ENCODE data around the gene RNASEH2C.
"Not testable (repeated sequence)": the region's sequence is repeated elsewhere in the genome, so short reads cannot be mapped to it uniquely, and the experiment has no call there.

RNASEH2C gene

GRCh38 chr11:65716774-65717405, 3.7 kb downstream of the RNASEH2C start:
- no peak for FAIRE-seq

- FAIRE-seq, result no peak
Observed at GRCh38 chr11:65716302-65716701, 4.3 kb downstream of the RNASEH2C start.

GRCh38 chr11:65714433-65714832, 6.2 kb downstream of the RNASEH2C start:
- FAIRE-seq, result no peak

GRCh38 chr11:65713212-65713969, 7.2 kb downstream of the RNASEH2C start:
- FAIRE-seq, result no peak

GRCh38 chr11:65712633-65713076, 7.9 kb downstream of the RNASEH2C start:
- no peak for FAIRE-seq

- no peak for FAIRE-seq
Observed at GRCh38 chr11:65711785-65712632, 8.6 kb downstream of the RNASEH2C start, which contains the start of gene KAT5. KAT5 (plus strand) TSS chr11:65712252; CDS start chr11:65712268, 16 bp downstream.

- no peak for FAIRE-seq
Observed at GRCh38 chr11:65710421-65710820, 10.2 kb downstream of the RNASEH2C start.

GRCh38 chr11:65709661-65710060, 10.9 kb downstream of the RNASEH2C start:
- FAIRE-seq, result no peak

GRCh38 chr11:65708451-65708850, 12.1 kb downstream of the RNASEH2C start:
- no peak for FAIRE-seq

GRCh38 chr11:65707002-65707401, 13.6 kb downstream of the RNASEH2C start:
- FAIRE-seq, result not testable (repeated sequence)

GRCh38 chr11:65706303-65706763, 14.3 kb downstream of the RNASEH2C start:
- FAIRE-seq, result not testable (repeated sequence)

GRCh38 chr11:65703846-65704245, 16.8 kb downstream of the RNASEH2C start:
- FAIRE-seq, result no peak

GRCh38 chr11:65701686-65702085, 18.9 kb downstream of the RNASEH2C start:
- no peak for FAIRE-seq

- FAIRE-seq, result no peak
Observed at GRCh38 chr11:65700399-65700798, 20.2 kb downstream of the RNASEH2C start.

GRCh38 chr11:65699306-65699705, 21.3 kb downstream of the RNASEH2C start:
- FAIRE-seq, result no peak

GRCh38 chr11:65698205-65698604, 22.4 kb downstream of the RNASEH2C start:
- FAIRE-seq, result no peak

GRCh38 chr11:65696802-65697552, 23.6 kb downstream of the RNASEH2C start:
- no peak for FAIRE-seq

GRCh38 chr11:65695459-65696241, 24.9 kb downstream of the RNASEH2C start:
- FAIRE-seq, result no peak

- no peak for FAIRE-seq
Observed at GRCh38 chr11:65692367-65692766, 28.2 kb downstream of the RNASEH2C start.

- not testable (repeated sequence) for FAIRE-seq
Observed at GRCh38 chr11:65691847-65692246, 28.8 kb downstream of the RNASEH2C start.

- no peak for FAIRE-seq
Observed at GRCh38 chr11:65685981-65686380, 34.6 kb downstream of the RNASEH2C start.
